IMR-90 (cell line): Measurements from ENCODE around the gene MYADM. TPM values are rescaled to one million over a fixed set of nuclear protein-coding genes. Genes with fewer than 3 reads are reported as not detected.

ENCODE experiments used
- ATAC-seq: fragments of 200-7000 bp; cut with Tn5 transposase; 2 replicates; pipeline ENCODE4 v1.9.1; 2020; ENCODE audit warnings: low read depth, mild to moderate bottlenecking, moderate library complexity
- BruUV-seq: library from RNA; stranded (reverse); fragments of 400-500 nt; replicated peaks from 2 replicates; lab custom pipeline; 2021; lab: Mats Ljungman, UMichigan
- CTCF ChIA-PET: fragments of 300-600 bp; formaldehyde crosslinking; extraction: SDS; loops from one replicate; lab custom pipeline; 2021; ENCODE audit warnings: antibody characterized with exemption; lab: Yijun Ruan, JAX
- POLR2A ChIA-PET: fragments of 300-600 bp; sonication (Branson Sonifier 250); formaldehyde crosslinking; loops from one replicate; lab custom pipeline; 2022; ENCODE audit warnings: antibody characterized with exemption; ENCODE audit not compliant: unreplicated experiment; lab: Charles Lee
- DNase-seq: peaks from one replicate; pipeline ENCODE4 v3.0.0; 2013
- H2AFZ ChIP-seq: replicated peaks from 2 replicates; pipeline ENCODE3; 2013; ENCODE audit warnings: low read length, mild to moderate bottlenecking; ENCODE audit not compliant: poor library complexity
- H2AK5ac ChIP-seq: 2 replicates; pipeline ENCODE4 v1.6.1; 2013; ENCODE audit warnings: low read depth, low read length, inconsistent platforms
- H2AK9ac ChIP-seq: replicated peaks from 2 replicates; pipeline ENCODE3; 2013; ENCODE audit warnings: mild to moderate bottlenecking, low read depth, low read length, moderate library complexity; ENCODE audit not compliant: poor library complexity
- H2BK120ac ChIP-seq: 2 replicates; pipeline ENCODE4 v1.6.1; 2013; ENCODE audit warnings: low read depth, low read length, inconsistent platforms
- H2BK15ac ChIP-seq: 3 replicates; pipeline ENCODE4 v1.6.1; 2013; ENCODE audit warnings: low read depth, low read length, inconsistent platforms
- H2BK20ac ChIP-seq: 2 replicates; pipeline ENCODE4 v1.6.1; 2013; ENCODE audit warnings: low read depth, mild to moderate bottlenecking, inconsistent platforms, low read length, moderate library complexity
- H2BK5ac ChIP-seq: 2 replicates; pipeline ENCODE4 v1.6.1; 2013; ENCODE audit warnings: mild to moderate bottlenecking, low read depth, low read length, inconsistent platforms; ENCODE audit not compliant: poor library complexity, severe bottlenecking
- H3K14ac ChIP-seq: replicated peaks from 2 replicates; pipeline ENCODE4 v1.6.1; 2013; ENCODE audit warnings: low read depth, low read length, inconsistent platforms
- H3K18ac ChIP-seq: 2 replicates; pipeline ENCODE4 v1.6.1; 2013; ENCODE audit warnings: low read depth, low read length, control low read depth
- H3K23ac ChIP-seq: 2 replicates; pipeline ENCODE4 v1.6.1; 2013; ENCODE audit warnings: low read depth, low read length, inconsistent platforms
- H3K27ac ChIP-seq: 2 replicates; pipeline ENCODE4 v1.5.1; 2013; ENCODE audit warnings: mild to moderate bottlenecking, control low read depth, low read length; ENCODE audit not compliant: insufficient read depth
- H3K27me3 ChIP-seq: 2 replicates; pipeline ENCODE4 v1.6.1; 2013; ENCODE audit warnings: low read length; ENCODE audit not compliant: control insufficient read depth, insufficient read depth
- H3K36me3 ChIP-seq: 2 replicates; pipeline ENCODE4 v1.6.1; 2013; ENCODE audit warnings: low read length, mixed read lengths; ENCODE audit not compliant: control insufficient read depth, insufficient read depth
- H3K4ac ChIP-seq: 2 replicates; pipeline ENCODE4 v1.6.1; 2013; ENCODE audit warnings: low read depth, low read length, inconsistent platforms
- H3K4me1 ChIP-seq: 2 replicates; pipeline ENCODE4 v1.6.1; 2013; ENCODE audit warnings: low read length, mixed read lengths; ENCODE audit not compliant: control insufficient read depth, insufficient read depth
- H3K4me2 ChIP-seq: 2 replicates; pipeline ENCODE4 v1.6.1; 2013; ENCODE audit warnings: low read depth, mild to moderate bottlenecking, control low read depth, low read length, moderate library complexity
- H3K4me3 ChIP-seq: 2 replicates; pipeline ENCODE4 v1.5.1; 2013; ENCODE audit warnings: low read depth, mild to moderate bottlenecking, control low read depth, low read length, moderate library complexity; ENCODE audit not compliant: insufficient read depth
- H3K56ac ChIP-seq: 2 replicates; pipeline ENCODE4 v1.6.1; 2013; ENCODE audit warnings: low read length, inconsistent platforms; ENCODE audit not compliant: insufficient read depth; ENCODE audit errors: extremely low read depth
- H3K79me1 ChIP-seq, 2 experiments: 2 replicates each; pipeline ENCODE4 v1.6.1; 2013; ENCODE audit warnings: low read length in 2 of 2, inconsistent platforms in 1 of 2, low read depth in 1 of 2
- H3K9ac ChIP-seq: 2 replicates; pipeline ENCODE4 v1.6.1; 2013; ENCODE audit warnings: low read depth, low read length, control low read depth
- H3K9me1 ChIP-seq: 2 replicates; pipeline ENCODE4 v1.6.1; 2013; ENCODE audit warnings: low read length, inconsistent platforms; ENCODE audit not compliant: insufficient read depth
- H3K9me3 ChIP-seq: 2 replicates; pipeline ENCODE4 v1.6.1; 2013; ENCODE audit warnings: low read length; ENCODE audit not compliant: control insufficient read depth, insufficient read depth
- H4K20me1 ChIP-seq: 2 replicates; pipeline ENCODE4 v1.6.1; 2013; ENCODE audit warnings: low read length, inconsistent platforms; ENCODE audit not compliant: insufficient read depth
- H4K5ac ChIP-seq: 2 replicates; pipeline ENCODE4 v1.6.1; 2013; ENCODE audit warnings: mild to moderate bottlenecking, low read depth, low read length, control low read depth
- H4K8ac ChIP-seq, 2 experiments: 2 replicates each; pipeline ENCODE4 v1.6.1; 2013; ENCODE audit warnings: low read depth in 2 of 2, low read length in 2 of 2, control low read depth in 1 of 2, inconsistent platforms in 1 of 2
- H4K91ac ChIP-seq: 2 replicates; pipeline ENCODE4 v1.6.1; 2013; ENCODE audit warnings: low read depth, low read length, inconsistent platforms; ENCODE audit not compliant: insufficient read depth
- POLR2A ChIP-seq: IDR thresholded peaks from 2 replicates; pipeline ENCODE4 v1.6.1; 2012; ENCODE audit warnings: mild to moderate bottlenecking, low read depth, low read length
- RCOR1 ChIP-seq: IDR thresholded peaks from 2 replicates; pipeline ENCODE4 v1.6.1; 2012; ENCODE audit warnings: mild to moderate bottlenecking, low read length, improper control_type of control experiment; ENCODE audit not compliant: insufficient replicate concordance
- SMC3 ChIP-seq: fragments of 150-350 bp; IDR thresholded peaks from 2 replicates; pipeline ENCODE4 v1.6.1; 2016; ENCODE audit warnings: low read depth, mild to moderate bottlenecking, antibody characterized with exemption, low read length, moderate library complexity
- WGBS, 2 experiments: methylation state at CpG; one replicate each; pipeline versions ENCODE4 v1.1.5 to v1.1.7; 2013; ENCODE audit warnings: missing lambda C conversion rate in 2 of 2; ENCODE audit not compliant: insufficient read length in 1 of 2; ENCODE audit errors: extremely low coverage in 2 of 2; 5-methylcytosine and 5-hydroxymethylcytosine counted together
- dilution Hi-C: fragments of 300-500 bp; cut with HindIII; formaldehyde crosslinking; loops from one replicate; pipeline ENCODE4 v1.14.3; 2018; ENCODE audit warnings: low sequenced_read_pairs; ENCODE audit not compliant: unreplicated experiment
- in situ Hi-C: fragments of 300-500 bp; cut with MboI; formaldehyde crosslinking; loops from 3 replicates; pipeline ENCODE4 v1.14.3; 2019; ENCODE audit warnings: low sequenced_read_pairs, inconsistent platforms, mixed read lengths
- intact Hi-C: fragments of 100-400 bp; cut with micrococcal nuclease; formaldehyde crosslinking; loops from 2 replicates; pipeline ENCODE4 v1.10.0; 2022
- polyA plus RNA-seq, 3 experiments: library from polyadenylated mRNA; depleted of rRNA; stranded (reverse); fragments of >200 nt; gene quantifications; 2 replicates each; pipeline ENCODE4 v1.2.3, GENCODE V29; 2012; ENCODE audit warnings: low replicate concordance in 1 of 3
- total RNA-seq: library from RNA; depleted of rRNA; stranded (reverse); fragments of >200 nt; gene quantifications from 2 replicates; pipeline ENCODE4 v1.2.3, GENCODE V29; 2012
- TF ChIP-seq, protein P1 (sequence below): conservative IDR thresholded peaks from 2 replicates; pipeline ENCODE4 v1.5.1; 2012; ENCODE audit warnings: mild to moderate bottlenecking, low read depth, low read length, improper control_type of control experiment

The MYADM gene
- total and polyA plus RNA-seq, 2 of the 4 experiments (the other 2 are of a cell fraction) = 4.8 to 96.1 TPM

DNA sequence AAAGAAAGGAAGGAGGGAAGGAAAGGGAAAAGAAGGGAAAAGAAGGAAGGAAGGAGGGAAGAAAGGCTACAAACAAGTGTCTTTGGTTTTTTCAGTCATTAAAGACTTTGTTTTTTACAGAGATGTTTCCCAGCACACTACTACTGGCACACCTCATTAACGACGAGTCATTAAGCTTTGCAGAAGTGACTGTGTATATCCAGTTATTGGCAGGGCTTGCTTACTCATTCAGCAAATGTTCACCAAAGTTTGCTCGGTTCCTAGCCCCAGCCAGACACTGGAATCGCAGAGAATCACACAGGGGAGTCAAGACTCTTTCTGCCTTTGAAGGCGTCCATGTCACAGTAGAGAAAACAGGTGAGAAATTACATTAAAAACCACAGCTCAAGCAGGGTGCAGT lies 47.8 kb upstream of the MYADM start:
- Histone ChIP-seq H4K5ac (no peak overlapping the region), H2AFZ (no peak overlapping the region), H3K36me3 (no peaks in the 10 kb centered on the region), H2BK20ac (no peak overlapping the region), H3K14ac (no peak overlapping the region), H3K4ac (no peak overlapping the region), H3K23ac (no peak overlapping the region), H3K4me2 (no peak overlapping the region), H3K4me3 (no peak overlapping the region), H3K27ac (no peak overlapping the region), H2BK5ac (no peak overlapping the region), H4K20me1 (no peaks in the 10 kb centered on the region), H4K91ac (no peak overlapping the region), H3K9ac (no peak overlapping the region), H3K27me3 (no peaks in the 10 kb centered on the region; the same call in 1 of the 2 replicates), H3K18ac (no peak overlapping the region), H4K8ac (no peak overlapping the region), H3K56ac (no peak overlapping the region), H3K9me1 (no peaks in the 10 kb centered on the region), H2BK120ac (no peak overlapping the region), H3K79me1 (no peaks in the 10 kb centered on the region), H2AK5ac (no peak overlapping the region), H2BK15ac (no peak overlapping the region), H2AK9ac (no peak overlapping the region), H3K9me3 (no peaks in the 10 kb centered on the region; the same call in 1 of the 2 replicates), H3K4me1 (no peaks in the 10 kb centered on the region)
- dilution Hi-C loops = no loop called here
- ATAC-seq = no peak
- DNase-seq = no peak
- no TSS peak for BruUV-seq
- ChIA-PET POLR2A (no interaction called here), CTCF (interaction anchor here (1.3 kb wide), 1 partner anchor 11 kb away, joined by 4 read pairs; no protein-coding TSS in a partner anchor)
- in situ Hi-C loops = no loop called here
- TF ChIP-seq RCOR1 (no peak), POLR2A (no peak), SMC3 (no peak)
- TF ChIP-seq, protein P1, sequence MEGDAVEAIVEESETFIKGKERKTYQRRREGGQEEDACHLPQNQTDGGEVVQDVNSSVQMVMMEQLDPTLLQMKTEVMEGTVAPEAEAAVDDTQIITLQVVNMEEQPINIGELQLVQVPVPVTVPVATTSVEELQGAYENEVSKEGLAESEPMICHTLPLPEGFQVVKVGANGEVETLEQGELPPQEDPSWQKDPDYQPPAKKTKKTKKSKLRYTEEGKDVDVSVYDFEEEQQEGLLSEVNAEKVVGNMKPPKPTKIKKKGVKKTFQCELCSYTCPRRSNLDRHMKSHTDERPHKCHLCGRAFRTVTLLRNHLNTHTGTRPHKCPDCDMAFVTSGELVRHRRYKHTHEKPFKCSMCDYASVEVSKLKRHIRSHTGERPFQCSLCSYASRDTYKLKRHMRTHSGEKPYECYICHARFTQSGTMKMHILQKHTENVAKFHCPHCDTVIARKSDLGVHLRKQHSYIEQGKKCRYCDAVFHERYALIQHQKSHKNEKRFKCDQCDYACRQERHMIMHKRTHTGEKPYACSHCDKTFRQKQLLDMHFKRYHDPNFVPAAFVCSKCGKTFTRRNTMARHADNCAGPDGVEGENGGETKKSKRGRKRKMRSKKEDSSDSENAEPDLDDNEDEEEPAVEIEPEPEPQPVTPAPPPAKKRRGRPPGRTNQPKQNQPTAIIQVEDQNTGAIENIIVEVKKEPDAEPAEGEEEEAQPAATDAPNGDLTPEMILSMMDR = no peak
- WGBS, 2 experiments = 43% methylated on average over 1 of the region's 5 CpGs; no CpG with 5 or more reads in 1 of the 2 experiments
- intact Hi-C loops = no loop called here
